Keratinocyte (primary cell): Measurements from ENCODE around the gene SMG7.

Source experiments
- CTCF ChIP-seq, 3 experiments: IDR thresholded peaks in 1 of 3; conservative IDR thresholded peaks in 1 of 3; optimal IDR thresholded peaks in 1 of 3; 2 replicates in 2 of 3; 3 replicates in 1 of 3; pipeline versions ENCODE3 to v1.5.1; 2011; ENCODE audit warnings: low read length in 3 of 3, mild to moderate bottlenecking in 3 of 3, moderate library complexity in 2 of 3, control low read depth in 1 of 3, inconsistent platforms in 1 of 3; ENCODE audit not compliant: insufficient read depth in 2 of 3; ENCODE audit errors: extremely low read depth in 1 of 3
- EZH2 ChIP-seq: IDR thresholded peaks from one replicate; pipeline ENCODE4 v1.6.1; 2012; ENCODE audit warnings: inconsistent platforms, mild to moderate bottlenecking, low read length, moderate library complexity

GRCh38 chr1:183480971-183481441, 8.7 kb downstream of the SMG7 start:
- TF ChIP-seq CTCF (optimal IDR thresholded peaks at IDR 0.05 in 1 of 3, IDR thresholded peaks at IDR 0.05 in 1 of 3, conservative IDR thresholded peaks at IDR 0.05 in 1 of 3; ENCODE audit: extremely low read depth in 1 of 3, insufficient read depth in 2 of 3, low read length in 3 of 3) (no peak), EZH2 (no peak)
